Loucy (cell line): ENCODE measurements around the gene EAF2.

Experiments used
- EZH2phosphoT487 ChIP-seq: fragments of 200-600 bp; IDR thresholded peaks from 2 replicates; pipeline ENCODE4 v1.6.1; 2018; ENCODE audit warnings: antibody characterized with exemption, mild to moderate bottlenecking, moderate library complexity, borderline replicate concordance
- TF ChIP-seq, protein P1 (sequence below): fragments of 200-600 bp; sonication (generic); conservative IDR thresholded peaks from 2 replicates; pipeline ENCODE4 v1.5.1; 2014; ENCODE audit warnings: mild to moderate bottlenecking, antibody characterized with exemption, low read length

- TF ChIP-seq, protein P1, sequence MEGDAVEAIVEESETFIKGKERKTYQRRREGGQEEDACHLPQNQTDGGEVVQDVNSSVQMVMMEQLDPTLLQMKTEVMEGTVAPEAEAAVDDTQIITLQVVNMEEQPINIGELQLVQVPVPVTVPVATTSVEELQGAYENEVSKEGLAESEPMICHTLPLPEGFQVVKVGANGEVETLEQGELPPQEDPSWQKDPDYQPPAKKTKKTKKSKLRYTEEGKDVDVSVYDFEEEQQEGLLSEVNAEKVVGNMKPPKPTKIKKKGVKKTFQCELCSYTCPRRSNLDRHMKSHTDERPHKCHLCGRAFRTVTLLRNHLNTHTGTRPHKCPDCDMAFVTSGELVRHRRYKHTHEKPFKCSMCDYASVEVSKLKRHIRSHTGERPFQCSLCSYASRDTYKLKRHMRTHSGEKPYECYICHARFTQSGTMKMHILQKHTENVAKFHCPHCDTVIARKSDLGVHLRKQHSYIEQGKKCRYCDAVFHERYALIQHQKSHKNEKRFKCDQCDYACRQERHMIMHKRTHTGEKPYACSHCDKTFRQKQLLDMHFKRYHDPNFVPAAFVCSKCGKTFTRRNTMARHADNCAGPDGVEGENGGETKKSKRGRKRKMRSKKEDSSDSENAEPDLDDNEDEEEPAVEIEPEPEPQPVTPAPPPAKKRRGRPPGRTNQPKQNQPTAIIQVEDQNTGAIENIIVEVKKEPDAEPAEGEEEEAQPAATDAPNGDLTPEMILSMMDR, result no peak
- no peak for TF ChIP-seq EZH2phosphoT487
Observed at GRCh38 chr3:121844892-121845291, 9.9 kb downstream of the EAF2 start.
